Measurements from ENCODE around the gene CREBL2. TPM values are rescaled to one million over a fixed set of nuclear protein-coding genes. Genes with fewer than 3 reads are reported as not detected.

CREBL2 gene
- total RNA-seq, 1 experiment from 2014 or later, result 17.8 TPM

- Histone ChIP-seq H3K4me1 (ENCODE audit: insufficient read depth, low read length, poor library complexity, severe bottlenecking) (no peaks in the 10 kb centered on the region), H3K27me3 (replicated peaks; ENCODE audit: insufficient read depth, low read depth, low read length, poor library complexity) (no peaks in the 10 kb centered on the region), H3K4me3 (ENCODE audit: low read depth, low read length, poor library complexity, severe bottlenecking) (no peak overlapping the region), H3K9me3 (ENCODE audit: low read depth, low read length, poor library complexity, severe bottlenecking) (peaks cover 9% of the 10 kb centered on the region), H3K36me3 (ENCODE audit: insufficient read depth, low read length, poor library complexity, severe bottlenecking) (peaks cover 7% of the 10 kb centered on the region), H3K27ac (ENCODE audit: low read depth, low read length, poor library complexity, severe bottlenecking) (no peak overlapping the region)
- TF ChIP-seq, protein P1, sequence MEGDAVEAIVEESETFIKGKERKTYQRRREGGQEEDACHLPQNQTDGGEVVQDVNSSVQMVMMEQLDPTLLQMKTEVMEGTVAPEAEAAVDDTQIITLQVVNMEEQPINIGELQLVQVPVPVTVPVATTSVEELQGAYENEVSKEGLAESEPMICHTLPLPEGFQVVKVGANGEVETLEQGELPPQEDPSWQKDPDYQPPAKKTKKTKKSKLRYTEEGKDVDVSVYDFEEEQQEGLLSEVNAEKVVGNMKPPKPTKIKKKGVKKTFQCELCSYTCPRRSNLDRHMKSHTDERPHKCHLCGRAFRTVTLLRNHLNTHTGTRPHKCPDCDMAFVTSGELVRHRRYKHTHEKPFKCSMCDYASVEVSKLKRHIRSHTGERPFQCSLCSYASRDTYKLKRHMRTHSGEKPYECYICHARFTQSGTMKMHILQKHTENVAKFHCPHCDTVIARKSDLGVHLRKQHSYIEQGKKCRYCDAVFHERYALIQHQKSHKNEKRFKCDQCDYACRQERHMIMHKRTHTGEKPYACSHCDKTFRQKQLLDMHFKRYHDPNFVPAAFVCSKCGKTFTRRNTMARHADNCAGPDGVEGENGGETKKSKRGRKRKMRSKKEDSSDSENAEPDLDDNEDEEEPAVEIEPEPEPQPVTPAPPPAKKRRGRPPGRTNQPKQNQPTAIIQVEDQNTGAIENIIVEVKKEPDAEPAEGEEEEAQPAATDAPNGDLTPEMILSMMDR (conservative IDR thresholded peaks at IDR 0.05; ENCODE audit: low read depth, low read length), result no peak
- no peak for TF ChIP-seq EZH2 (IDR thresholded peaks at IDR 0.05; ENCODE audit: borderline replicate concordance, low read depth, low read length, poor library complexity, severe bottlenecking)
- ChIA-PET CTCF (interaction anchor here (1.2 kb wide), 1 partner anchor 9 kb away, joined by 4 read pairs; no protein-coding TSS in a partner anchor), POLR2A (ENCODE audit: low non-redundant PET) (no interaction called here)
- intact Hi-C loops (cut with micrococcal nuclease; ENCODE audit: unreplicated experiment), result no loop called here
- no peak for DNase-seq (ENCODE audit: low spot score)
- BruUV-seq (replicated peaks), result no TSS peak
Observed at GRCh38 chr12:12646483-12647072, 34.9 kb downstream of the CREBL2 start.

DNA sequence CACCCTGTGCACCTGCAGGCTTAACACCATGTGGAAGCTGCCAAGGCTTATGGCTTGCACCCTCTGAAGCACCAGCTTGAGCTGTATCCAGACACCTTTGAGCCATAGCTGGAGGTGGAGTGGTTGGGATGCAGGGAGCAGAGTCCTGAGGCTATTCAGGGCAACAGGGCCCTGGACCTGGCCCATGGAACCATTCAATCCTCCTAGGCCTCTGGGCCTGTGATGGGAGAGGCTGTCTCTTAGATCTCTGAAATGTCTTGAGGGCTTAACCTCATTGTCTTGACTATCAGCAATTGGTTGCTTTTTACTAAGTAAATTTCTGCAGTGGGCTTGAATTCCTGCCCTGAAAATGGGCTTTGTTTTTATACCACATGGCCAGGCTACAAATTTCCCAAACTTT is 36.6 kb downstream of the CREBL2 start:
- BruUV-seq (replicated peaks), result no TSS peak
- no peaks in the 10 kb centered on the region for H3K36me3 ChIP-seq (ENCODE audit: insufficient read depth, low read length, poor library complexity, severe bottlenecking)
- no peaks in the 10 kb centered on the region for H3K27me3 ChIP-seq (replicated peaks; ENCODE audit: insufficient read depth, low read depth, low read length, poor library complexity)
- H3K4me3 ChIP-seq (ENCODE audit: low read depth, low read length, poor library complexity, severe bottlenecking), result no peak overlapping the region
- CTCF ChIA-PET, result no interaction called here
- intact Hi-C loops (cut with micrococcal nuclease; ENCODE audit: unreplicated experiment), result no loop called here
- H3K27ac ChIP-seq (ENCODE audit: low read depth, low read length, poor library complexity, severe bottlenecking), result no peak overlapping the region
- POLR2A ChIA-PET (ENCODE audit: low non-redundant PET), result no interaction called here
- H3K9me3 ChIP-seq (ENCODE audit: low read depth, low read length, poor library complexity, severe bottlenecking), result peaks cover 9% of the 10 kb centered on the region
- TF ChIP-seq EZH2 (IDR thresholded peaks at IDR 0.05; ENCODE audit: borderline replicate concordance, low read depth, low read length, poor library complexity, severe bottlenecking), result no peak
- TF ChIP-seq, protein P1 (conservative IDR thresholded peaks at IDR 0.05; ENCODE audit: low read depth, low read length), result no peak
- DNase-seq (ENCODE audit: low spot score), result no peak
- no peaks in the 10 kb centered on the region for H3K4me1 ChIP-seq (ENCODE audit: insufficient read depth, low read length, poor library complexity, severe bottlenecking)

DNA sequence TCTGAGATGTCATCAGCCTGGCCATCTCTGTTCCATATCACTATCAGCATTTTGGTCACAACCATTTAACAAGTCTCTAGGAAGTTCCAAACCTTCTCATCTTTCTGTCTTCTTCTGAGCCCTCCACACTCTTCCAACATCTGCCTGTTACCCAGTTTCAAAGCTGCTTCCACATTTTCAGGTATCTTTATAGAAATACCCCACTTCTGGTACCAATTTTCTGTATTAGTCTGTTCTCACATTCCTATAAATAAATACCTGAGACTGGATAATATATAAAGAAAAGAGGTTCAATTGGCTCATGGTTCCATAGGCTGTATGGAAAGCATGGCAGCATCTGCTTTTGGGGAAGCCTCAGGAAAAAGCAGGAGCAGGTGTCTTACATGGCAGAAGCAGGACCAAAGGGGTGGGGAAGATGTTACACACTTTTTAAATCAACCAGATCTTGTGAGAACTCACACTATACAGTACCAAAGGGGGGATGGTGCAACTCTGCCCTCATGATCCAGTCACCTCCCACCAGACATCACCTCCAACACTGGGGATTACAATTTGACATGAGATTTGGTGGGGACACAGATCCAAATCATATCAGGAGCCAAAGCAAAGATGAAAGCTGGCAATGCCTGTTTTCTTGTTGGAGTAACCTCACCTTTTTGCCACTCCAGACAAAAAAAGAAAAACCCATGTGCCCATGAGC is 37.4 kb downstream of the CREBL2 start:
- POLR2A ChIA-PET (ENCODE audit: low non-redundant PET), result no interaction called here
- CTCF ChIA-PET, result no interaction called here
- H3K27me3 ChIP-seq (replicated peaks; ENCODE audit: insufficient read depth, low read depth, low read length, poor library complexity), result no peaks in the 10 kb centered on the region
- H3K9me3 ChIP-seq (ENCODE audit: low read depth, low read length, poor library complexity, severe bottlenecking), result peaks cover 9% of the 10 kb centered on the region
- no peak overlapping the region for H3K4me3 ChIP-seq (ENCODE audit: low read depth, low read length, poor library complexity, severe bottlenecking)
- no peak overlapping the region for H3K27ac ChIP-seq (ENCODE audit: low read depth, low read length, poor library complexity, severe bottlenecking)
- H3K4me1 ChIP-seq (ENCODE audit: insufficient read depth, low read length, poor library complexity, severe bottlenecking), result no peaks in the 10 kb centered on the region
- BruUV-seq (replicated peaks), result no TSS peak
- no peak for TF ChIP-seq EZH2 (IDR thresholded peaks at IDR 0.05; ENCODE audit: borderline replicate concordance, low read depth, low read length, poor library complexity, severe bottlenecking)
- no peaks in the 10 kb centered on the region for H3K36me3 ChIP-seq (ENCODE audit: insufficient read depth, low read length, poor library complexity, severe bottlenecking)
- intact Hi-C loops (cut with micrococcal nuclease; ENCODE audit: unreplicated experiment), result no loop called here
- no peak for DNase-seq (ENCODE audit: low spot score)
